Measurements from ENCODE around the gene INF2. TPM values are rescaled to one million over a fixed set of nuclear protein-coding genes. Genes with fewer than 3 reads are reported as not detected.

INF2 gene
- total and polyA plus RNA-seq, 2 experiments from 2014 or later, result 14.1 to 62.4 TPM

DNA sequence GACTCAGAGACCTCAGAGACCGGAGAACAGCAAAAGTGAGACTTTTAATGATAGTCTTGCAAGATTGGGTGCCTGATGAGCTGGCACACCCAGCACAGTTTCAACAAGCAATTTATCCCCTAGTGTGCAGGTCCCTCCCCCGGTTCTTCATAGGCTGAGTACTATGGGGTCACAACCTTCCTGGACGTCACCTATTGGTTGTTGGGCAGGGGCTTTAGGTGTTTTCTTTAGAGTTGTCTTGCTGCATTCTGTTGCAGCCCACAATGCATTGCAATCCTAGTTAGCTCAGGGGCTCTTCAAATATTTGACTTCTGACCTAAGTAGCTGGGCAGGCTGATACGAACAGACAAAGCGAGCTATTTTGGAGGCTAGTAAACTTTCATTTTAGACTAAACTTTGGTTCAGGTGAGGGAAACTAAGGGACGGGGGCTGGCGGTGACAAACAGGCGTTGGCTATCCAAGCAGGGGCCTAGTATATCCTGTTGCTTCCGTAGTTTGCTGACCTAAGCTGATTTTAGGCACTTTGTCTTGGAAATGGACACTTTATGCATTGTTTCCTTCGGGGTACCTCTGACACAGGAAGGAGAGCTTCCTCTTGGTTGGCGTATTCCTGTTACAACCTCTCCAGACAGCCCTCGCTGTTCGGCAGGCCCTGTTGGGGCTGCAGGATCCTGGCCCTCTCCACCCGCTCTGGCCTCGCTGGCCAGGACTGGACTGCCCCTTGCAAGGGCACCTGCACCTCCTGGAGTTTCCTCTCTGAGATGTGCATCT lies 77.6 kb downstream of the INF2 start:
- Histone ChIP-seq H3K4me1 (ENCODE audit: low read depth) (peaks cover 22% of the 10 kb centered on the region), H3K27ac (peak overlapping the region; percentile 16), H3K4me3 (no peak overlapping the region), H3K36me3 (peaks cover 9% of the 10 kb centered on the region), H3K9me3 (ENCODE audit: low read depth) (no peaks in the 10 kb centered on the region), H3K27me3 (no peaks in the 10 kb centered on the region)
- TF ChIP-seq, protein P1, sequence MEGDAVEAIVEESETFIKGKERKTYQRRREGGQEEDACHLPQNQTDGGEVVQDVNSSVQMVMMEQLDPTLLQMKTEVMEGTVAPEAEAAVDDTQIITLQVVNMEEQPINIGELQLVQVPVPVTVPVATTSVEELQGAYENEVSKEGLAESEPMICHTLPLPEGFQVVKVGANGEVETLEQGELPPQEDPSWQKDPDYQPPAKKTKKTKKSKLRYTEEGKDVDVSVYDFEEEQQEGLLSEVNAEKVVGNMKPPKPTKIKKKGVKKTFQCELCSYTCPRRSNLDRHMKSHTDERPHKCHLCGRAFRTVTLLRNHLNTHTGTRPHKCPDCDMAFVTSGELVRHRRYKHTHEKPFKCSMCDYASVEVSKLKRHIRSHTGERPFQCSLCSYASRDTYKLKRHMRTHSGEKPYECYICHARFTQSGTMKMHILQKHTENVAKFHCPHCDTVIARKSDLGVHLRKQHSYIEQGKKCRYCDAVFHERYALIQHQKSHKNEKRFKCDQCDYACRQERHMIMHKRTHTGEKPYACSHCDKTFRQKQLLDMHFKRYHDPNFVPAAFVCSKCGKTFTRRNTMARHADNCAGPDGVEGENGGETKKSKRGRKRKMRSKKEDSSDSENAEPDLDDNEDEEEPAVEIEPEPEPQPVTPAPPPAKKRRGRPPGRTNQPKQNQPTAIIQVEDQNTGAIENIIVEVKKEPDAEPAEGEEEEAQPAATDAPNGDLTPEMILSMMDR (IDR thresholded peaks at IDR 0.05; ENCODE audit: low read depth, low read length), result no peak
- DNase-seq (ENCODE audit: low read depth in 1 of 2, low spot score in 1 of 2), result no peak

DNA sequence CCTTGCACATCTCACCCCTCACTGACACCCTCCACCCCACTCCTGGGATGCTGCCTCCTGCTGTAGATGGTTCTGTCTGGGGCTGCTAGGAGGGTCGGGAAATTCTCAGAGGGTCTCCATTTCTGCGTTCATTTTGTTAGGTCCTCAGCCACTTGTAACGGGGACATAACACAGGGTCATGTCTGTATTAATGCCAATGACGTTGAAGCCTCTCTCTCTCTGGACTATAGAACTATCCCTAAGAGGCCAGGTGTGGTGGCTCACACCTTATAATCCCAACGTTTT lies 78.2 kb downstream of the INF2 start:
- Histone ChIP-seq H3K36me3 (peaks cover 14% of the 10 kb centered on the region), H3K27me3 (no peaks in the 10 kb centered on the region), H3K9me3 (ENCODE audit: low read depth) (no peaks in the 10 kb centered on the region), H3K27ac (peak overlapping the region; percentile 16), H3K4me3 (no peak overlapping the region), H3K4me1 (ENCODE audit: low read depth) (peaks cover 22% of the 10 kb centered on the region)
- DNase-seq (ENCODE audit: low read depth in 1 of 2, low spot score in 1 of 2), result no peak
- TF ChIP-seq, protein P1 (IDR thresholded peaks at IDR 0.05; ENCODE audit: low read depth, low read length), result no peak

DNA sequence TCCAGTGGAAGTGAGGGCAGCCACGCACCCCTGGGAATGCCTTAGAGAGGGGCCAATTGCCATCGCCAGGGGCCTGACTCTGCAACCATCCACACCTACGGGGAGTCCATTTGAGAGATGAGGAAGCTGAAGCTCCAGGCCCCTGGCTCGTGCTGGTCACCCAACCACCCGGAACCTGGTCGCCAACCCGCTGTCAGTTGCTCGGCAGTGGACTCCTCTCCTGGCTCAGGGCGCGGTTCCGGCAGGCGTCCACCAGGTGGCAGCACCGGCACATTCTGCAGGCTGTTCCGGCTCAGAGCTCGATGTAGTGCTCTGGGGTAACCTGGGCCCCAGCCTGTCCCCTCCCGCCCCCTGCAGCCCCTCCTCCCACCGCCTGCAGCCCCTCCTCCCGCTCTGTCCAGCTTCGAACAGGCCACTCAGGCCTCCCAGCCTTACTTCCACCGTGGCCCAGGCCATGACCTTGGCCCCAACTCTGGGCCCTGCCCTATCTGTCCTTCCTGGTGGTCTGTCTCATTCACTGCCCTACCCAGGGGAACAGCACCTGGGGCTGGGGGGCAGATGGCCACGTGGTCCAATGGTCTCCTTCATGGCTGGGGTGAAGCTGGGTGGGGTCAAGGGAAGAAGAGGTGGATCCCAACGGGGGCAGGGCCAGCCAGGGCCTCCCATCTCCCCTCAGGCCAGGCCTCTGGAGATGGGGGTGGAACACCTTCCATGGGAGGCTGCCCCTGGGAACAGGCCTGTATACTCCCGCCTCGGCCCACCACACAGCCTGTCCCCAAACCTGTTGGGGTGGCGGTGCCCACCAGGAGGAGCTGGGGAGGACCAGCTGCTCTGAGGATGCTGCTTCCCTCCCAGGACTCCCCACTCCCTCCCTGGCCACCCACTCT lies 79.3 kb downstream of the INF2 start:
- TF ChIP-seq, protein P1 (IDR thresholded peaks at IDR 0.05; ENCODE audit: low read depth, low read length), result peak; percentile 73
- Histone ChIP-seq H3K4me1 (ENCODE audit: low read depth) (peaks cover 22% of the 10 kb centered on the region), H3K36me3 (peaks cover 20% of the 10 kb centered on the region), H3K4me3 (no peak overlapping the region), H3K27me3 (no peaks in the 10 kb centered on the region), H3K27ac (peak overlapping the region; percentile 53), H3K9me3 (ENCODE audit: low read depth) (no peaks in the 10 kb centered on the region)
- peak; percentile 86 to 92 for DNase-seq (ENCODE audit: low read depth in 1 of 2, low spot score in 1 of 2)

DNA sequence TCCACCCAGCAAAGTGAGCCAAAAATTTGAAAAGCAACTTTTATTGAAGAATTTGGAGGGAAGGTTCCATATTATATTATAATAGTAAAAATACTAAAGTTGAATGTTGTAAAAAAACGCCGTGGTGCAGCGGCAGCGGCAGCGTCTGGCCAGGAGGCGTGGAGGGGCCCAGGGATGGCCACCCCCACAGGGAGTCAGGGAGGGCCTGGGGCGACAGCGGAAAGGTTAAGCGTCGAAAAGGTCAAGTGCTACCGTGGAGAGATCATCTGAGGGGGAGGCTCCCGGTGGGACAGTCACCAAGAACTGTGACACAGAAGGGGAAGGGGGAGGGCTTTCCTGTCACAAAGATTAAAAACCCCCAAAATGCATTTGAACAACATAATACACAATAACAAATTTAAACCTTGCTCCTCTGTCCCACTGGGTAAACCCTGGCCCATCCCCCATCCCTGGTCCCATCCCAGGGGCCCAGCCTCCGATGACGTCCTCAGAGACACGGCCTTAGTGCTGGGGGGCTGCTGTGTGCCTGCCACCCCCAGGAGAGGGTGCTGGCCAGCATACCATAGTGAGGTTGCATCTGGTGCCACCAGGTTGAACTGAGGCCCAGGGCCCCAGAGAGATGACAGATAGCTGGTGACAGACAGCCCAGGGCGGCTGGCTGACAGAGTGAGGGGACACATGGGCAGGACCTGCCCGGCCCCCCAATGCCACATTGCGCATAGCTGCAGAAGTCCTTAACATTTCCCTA lies 80.1 kb downstream of the INF2 start:
- no peaks in the 10 kb centered on the region for H3K9me3 ChIP-seq (ENCODE audit: low read depth)
- H3K36me3 ChIP-seq, result peaks cover 21% of the 10 kb centered on the region
- peak overlapping the region; percentile 53 for H3K27ac ChIP-seq
- peaks cover 22% of the 10 kb centered on the region for H3K4me1 ChIP-seq (ENCODE audit: low read depth)
- peak in 1 of 2 donors; percentile 8 for DNase-seq (ENCODE audit: low read depth in 1 of 2, low spot score in 1 of 2)
- no peak overlapping the region for H3K4me3 ChIP-seq
- TF ChIP-seq, protein P1 (IDR thresholded peaks at IDR 0.05; ENCODE audit: low read depth, low read length), result no peak
- no peaks in the 10 kb centered on the region for H3K27me3 ChIP-seq

DNA sequence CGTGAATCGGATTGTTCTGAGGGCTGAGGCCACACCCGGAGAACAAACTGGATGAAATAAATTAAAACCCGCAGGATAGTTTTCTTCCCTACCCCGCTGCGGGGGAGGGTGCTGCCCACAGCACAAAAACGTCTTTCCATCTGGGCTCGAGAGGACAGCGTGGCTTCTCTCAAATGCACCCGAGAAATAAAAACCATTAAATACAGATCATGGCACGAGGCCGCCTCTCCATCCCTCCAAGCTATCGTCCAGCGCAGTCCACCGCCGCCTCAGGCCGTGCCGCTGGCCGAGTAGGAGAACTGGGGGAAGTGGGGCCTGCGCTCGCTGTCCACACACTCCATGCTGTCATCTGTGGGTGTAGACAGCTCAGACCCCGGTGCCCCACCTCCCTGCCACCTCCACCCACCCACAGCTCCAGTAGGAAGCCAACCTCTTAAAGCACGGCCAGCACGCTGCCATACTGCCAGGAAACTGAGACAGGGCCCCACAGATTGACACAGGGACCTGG lies 80.7 kb downstream of the INF2 start:
- Histone ChIP-seq H3K4me3 (no peak overlapping the region), H3K36me3 (peaks cover 21% of the 10 kb centered on the region), H3K9me3 (ENCODE audit: low read depth) (no peaks in the 10 kb centered on the region), H3K4me1 (ENCODE audit: low read depth) (peaks cover 22% of the 10 kb centered on the region), H3K27ac (peak overlapping the region; percentile 53), H3K27me3 (no peaks in the 10 kb centered on the region)
- TF ChIP-seq, protein P1 (IDR thresholded peaks at IDR 0.05; ENCODE audit: low read depth, low read length), result no peak
- no peak for DNase-seq (ENCODE audit: low read depth in 1 of 2, low spot score in 1 of 2)
